Body of pancreas (tissue), 4 donors: ENCODE data around the gene PLPP3.

ENCODE experiments used
- CTCF ChIP-seq, 7 experiments: fragments of 450-650 bp in 4 of 7; fragments of 200-600 bp in 3 of 7; sonication (generic) in 3 of 7; IDR thresholded peaks; one replicate each; pipeline ENCODE4 v1.5.1; 2016 to 2019; ENCODE audit warnings: antibody characterized with exemption in 7 of 7
- POLR2A ChIP-seq, 3 donors: fragments of 450-650 bp; IDR thresholded peaks; one replicate each; pipeline ENCODE4 v1.6.1; 2016; ENCODE audit warnings: antibody characterized with exemption in 3 of 3, mild to moderate bottlenecking in 2 of 3

DNA sequence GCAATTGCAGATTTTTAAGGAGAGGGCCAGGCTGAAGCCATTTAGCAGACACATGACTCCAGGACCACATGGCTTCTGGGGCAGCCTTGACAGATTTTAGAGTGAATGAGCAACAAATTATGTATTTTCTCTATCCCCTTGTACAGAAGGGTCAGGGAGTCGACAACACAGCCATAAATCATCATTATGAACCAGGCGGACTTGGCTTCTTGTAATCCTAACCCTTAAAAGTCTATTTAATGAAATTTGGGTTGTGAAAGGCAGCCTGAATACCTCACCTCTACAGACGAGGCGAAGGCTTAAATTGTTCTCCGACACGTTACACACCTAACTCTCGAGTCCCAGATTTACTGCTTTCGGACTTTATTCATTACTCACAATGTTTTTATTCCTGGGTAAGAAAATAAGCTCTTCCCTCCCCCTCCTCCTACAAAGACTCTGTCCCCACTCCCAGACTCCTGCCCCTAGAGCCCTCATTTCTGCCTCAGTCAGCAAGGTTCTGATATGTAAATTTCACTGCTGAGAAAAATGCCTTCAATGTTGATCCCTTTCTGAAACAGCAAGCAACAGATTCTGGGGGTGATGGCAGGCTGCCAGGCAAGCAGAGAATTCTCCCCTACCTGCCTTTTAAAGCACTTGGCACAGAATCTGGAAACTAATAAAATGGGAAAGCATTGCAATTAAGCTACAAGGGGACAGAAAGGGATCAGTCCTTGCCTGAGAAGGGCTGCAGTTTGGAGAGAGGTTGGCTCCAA, 51.6 kb downstream of the PLPP3 start:
- TF ChIP-seq POLR2A (IDR thresholded peaks at IDR 0.05) (no peak), CTCF (IDR thresholded peaks at IDR 0.05) (no peak)
